ENCODE data around the gene HSD11B1. TPM values are rescaled to one million over a fixed set of nuclear protein-coding genes. Genes with fewer than 3 reads are reported as not detected.

Gene HSD11B1
- total RNA-seq, 1 experiment from 2014 or later = not detected

DNA sequence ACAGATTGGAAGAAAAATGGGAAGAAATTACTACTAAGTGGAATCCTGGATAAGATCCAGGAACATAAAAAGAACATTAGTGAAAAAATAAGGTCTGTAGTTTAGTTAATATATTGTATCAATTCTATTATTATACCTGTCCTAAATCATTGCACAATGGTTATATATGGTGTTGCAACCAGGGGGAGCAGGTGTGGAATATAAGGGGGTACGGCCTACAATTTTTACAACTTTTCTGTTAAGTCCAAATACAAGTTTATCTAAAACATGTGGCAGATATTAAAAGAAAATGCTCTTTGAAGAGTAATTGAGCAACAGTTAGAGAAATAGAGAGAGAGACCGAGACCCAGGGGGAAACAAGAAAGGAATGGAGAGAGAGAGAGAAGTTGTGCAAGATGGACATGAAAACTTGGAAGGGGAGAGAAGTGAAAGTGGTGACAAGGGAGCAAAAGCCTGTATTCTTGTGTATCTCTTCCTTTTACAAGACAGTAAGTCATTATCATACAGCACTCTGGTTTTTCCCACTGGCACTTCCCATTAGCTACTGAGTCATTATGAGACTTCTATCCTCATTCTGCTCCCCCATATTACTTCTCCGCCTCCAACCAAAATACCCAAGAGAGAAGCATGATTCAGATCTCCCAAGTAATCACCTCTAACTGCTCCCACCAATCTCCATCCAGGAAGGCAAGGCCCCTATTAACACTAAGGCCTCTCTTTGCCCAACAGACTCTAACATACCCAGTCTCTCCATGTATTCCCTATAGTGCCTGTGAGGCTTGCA is 29.0 kb downstream of the HSD11B1 start:
- CTCF ChIA-PET = no interaction called here
- intact Hi-C loops (cut with micrococcal nuclease; ENCODE audit: unreplicated experiment) (no loop called here), in situ Hi-C loops (cut with HindIII; ENCODE audit: low pct_unique_long_range_greater_than_20kb, low sequenced_read_pairs) (no loop called here)
- DNase-seq (ENCODE audit: low read depth, low spot score) = no peak
- ATAC-seq = no peak
- no peaks in the 10 kb centered on the region for H3K4me1 ChIP-seq (ENCODE audit: control insufficient read depth, insufficient read depth, low read length)
- POLR2A ChIA-PET = no interaction called here
- no peaks in the 10 kb centered on the region for H3K9me3 ChIP-seq (ENCODE audit: control insufficient read depth, insufficient read depth, low read depth, low read length)
- TF ChIP-seq, protein P1, sequence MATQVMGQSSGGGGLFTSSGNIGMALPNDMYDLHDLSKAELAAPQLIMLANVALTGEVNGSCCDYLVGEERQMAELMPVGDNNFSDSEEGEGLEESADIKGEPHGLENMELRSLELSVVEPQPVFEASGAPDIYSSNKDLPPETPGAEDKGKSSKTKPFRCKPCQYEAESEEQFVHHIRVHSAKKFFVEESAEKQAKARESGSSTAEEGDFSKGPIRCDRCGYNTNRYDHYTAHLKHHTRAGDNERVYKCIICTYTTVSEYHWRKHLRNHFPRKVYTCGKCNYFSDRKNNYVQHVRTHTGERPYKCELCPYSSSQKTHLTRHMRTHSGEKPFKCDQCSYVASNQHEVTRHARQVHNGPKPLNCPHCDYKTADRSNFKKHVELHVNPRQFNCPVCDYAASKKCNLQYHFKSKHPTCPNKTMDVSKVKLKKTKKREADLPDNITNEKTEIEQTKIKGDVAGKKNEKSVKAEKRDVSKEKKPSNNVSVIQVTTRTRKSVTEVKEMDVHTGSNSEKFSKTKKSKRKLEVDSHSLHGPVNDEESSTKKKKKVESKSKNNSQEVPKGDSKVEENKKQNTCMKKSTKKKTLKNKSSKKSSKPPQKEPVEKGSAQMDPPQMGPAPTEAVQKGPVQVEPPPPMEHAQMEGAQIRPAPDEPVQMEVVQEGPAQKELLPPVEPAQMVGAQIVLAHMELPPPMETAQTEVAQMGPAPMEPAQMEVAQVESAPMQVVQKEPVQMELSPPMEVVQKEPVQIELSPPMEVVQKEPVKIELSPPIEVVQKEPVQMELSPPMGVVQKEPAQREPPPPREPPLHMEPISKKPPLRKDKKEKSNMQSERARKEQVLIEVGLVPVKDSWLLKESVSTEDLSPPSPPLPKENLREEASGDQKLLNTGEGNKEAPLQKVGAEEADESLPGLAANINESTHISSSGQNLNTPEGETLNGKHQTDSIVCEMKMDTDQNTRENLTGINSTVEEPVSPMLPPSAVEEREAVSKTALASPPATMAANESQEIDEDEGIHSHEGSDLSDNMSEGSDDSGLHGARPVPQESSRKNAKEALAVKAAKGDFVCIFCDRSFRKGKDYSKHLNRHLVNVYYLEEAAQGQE (IDR thresholded peaks at IDR 0.05; ENCODE audit: insufficient read depth in 1 of 2, low read depth in 2 of 2, low read length in 1 of 2) = no peak
- TF ChIP-seq TCF7L2 (IDR thresholded peaks at IDR 0.05; ENCODE audit: low read depth, low read length) (no peak), SIN3A (IDR thresholded peaks at IDR 0.05; ENCODE audit: borderline replicate concordance, insufficient read depth, low read depth, low read length) (no peak), CTCF (IDR thresholded peaks at IDR 0.05) (no peak), POLR2AphosphoS5 (IDR thresholded peaks at IDR 0.05; ENCODE audit: low read depth, low read length) (no peak)
- no TSS peak for BruUV-seq (replicated peaks)
- no peak overlapping the region for H3K27ac ChIP-seq (ENCODE audit: low read length)
- H3K36me3 ChIP-seq (ENCODE audit: control insufficient read depth, insufficient read depth, low read length) = no peaks in the 10 kb centered on the region
- no peak overlapping the region for H3K4me3 ChIP-seq (ENCODE audit: low read depth in 2 of 2, low read length in 2 of 2)
- no peaks in the 10 kb centered on the region; the same call in 1 of the 2 replicates for H3K27me3 ChIP-seq (ENCODE audit: control insufficient read depth, insufficient read depth, low read length)

DNA sequence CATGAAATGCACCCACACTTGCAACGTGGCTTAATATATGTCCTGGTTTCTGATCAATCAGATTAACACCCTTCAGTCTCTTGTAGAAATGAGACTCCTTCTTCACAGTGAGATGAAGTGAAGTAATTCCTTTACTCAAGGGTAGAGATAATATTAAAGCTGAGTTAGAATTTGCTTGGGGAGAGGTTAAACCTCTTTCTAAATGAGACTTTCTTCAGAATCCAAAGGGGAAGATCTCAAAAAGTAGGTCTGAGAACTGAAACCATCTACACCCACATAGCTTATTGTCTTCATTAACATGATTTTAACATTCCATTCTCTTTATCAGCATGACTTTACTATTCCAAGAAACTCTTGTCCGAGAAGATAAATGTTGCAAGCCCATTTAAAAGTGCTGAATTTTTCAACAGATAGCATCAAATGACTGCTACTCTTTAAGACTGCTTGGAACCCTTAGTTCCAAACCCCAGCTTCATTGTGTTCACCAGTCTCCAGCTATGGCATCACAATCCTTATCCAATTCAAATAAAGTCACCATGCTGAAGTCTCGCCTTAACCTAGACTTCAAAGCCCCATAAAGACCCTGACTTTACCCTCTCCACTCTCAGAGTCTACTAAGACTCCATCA is 32.0 kb downstream of the HSD11B1 start:
- Histone ChIP-seq H3K4me1 (ENCODE audit: control insufficient read depth, insufficient read depth, low read length) (no peaks in the 10 kb centered on the region), H3K9me3 (ENCODE audit: control insufficient read depth, insufficient read depth, low read depth, low read length) (no peaks in the 10 kb centered on the region), H3K4me3 (ENCODE audit: low read depth in 2 of 2, low read length in 2 of 2) (no peak overlapping the region), H3K27ac (ENCODE audit: low read length) (no peak overlapping the region), H3K27me3 (ENCODE audit: control insufficient read depth, insufficient read depth, low read length) (no peaks in the 10 kb centered on the region; the same call in 1 of the 2 replicates), H3K36me3 (ENCODE audit: control insufficient read depth, insufficient read depth, low read length) (no peaks in the 10 kb centered on the region)
- no TSS peak for BruUV-seq (replicated peaks)
- ChIA-PET POLR2A (no interaction called here), CTCF (no interaction called here)
- TF ChIP-seq CTCF (IDR thresholded peaks at IDR 0.05) (no peak), POLR2AphosphoS5 (IDR thresholded peaks at IDR 0.05; ENCODE audit: low read depth, low read length) (no peak), SIN3A (IDR thresholded peaks at IDR 0.05; ENCODE audit: borderline replicate concordance, insufficient read depth, low read depth, low read length) (no peak), TCF7L2 (IDR thresholded peaks at IDR 0.05; ENCODE audit: low read depth, low read length) (no peak)
- TF ChIP-seq, protein P1 (IDR thresholded peaks at IDR 0.05; ENCODE audit: insufficient read depth in 1 of 2, low read depth in 2 of 2, low read length in 1 of 2) = no peak
- DNase-seq (ENCODE audit: low read depth, low spot score) (no peak), ATAC-seq (no peak)
- in situ Hi-C loops (cut with HindIII; ENCODE audit: low pct_unique_long_range_greater_than_20kb, low sequenced_read_pairs) = no loop called here
- intact Hi-C loops (cut with micrococcal nuclease; ENCODE audit: unreplicated experiment) = no loop called here
